ENCODE data around the gene FER. TPM values are rescaled to one million over a fixed set of nuclear protein-coding genes. Genes with fewer than 3 reads are reported as not detected.

FER gene
- polyA plus RNA-seq, 1 donor from 2014 or later: 8.5 TPM

DNA sequence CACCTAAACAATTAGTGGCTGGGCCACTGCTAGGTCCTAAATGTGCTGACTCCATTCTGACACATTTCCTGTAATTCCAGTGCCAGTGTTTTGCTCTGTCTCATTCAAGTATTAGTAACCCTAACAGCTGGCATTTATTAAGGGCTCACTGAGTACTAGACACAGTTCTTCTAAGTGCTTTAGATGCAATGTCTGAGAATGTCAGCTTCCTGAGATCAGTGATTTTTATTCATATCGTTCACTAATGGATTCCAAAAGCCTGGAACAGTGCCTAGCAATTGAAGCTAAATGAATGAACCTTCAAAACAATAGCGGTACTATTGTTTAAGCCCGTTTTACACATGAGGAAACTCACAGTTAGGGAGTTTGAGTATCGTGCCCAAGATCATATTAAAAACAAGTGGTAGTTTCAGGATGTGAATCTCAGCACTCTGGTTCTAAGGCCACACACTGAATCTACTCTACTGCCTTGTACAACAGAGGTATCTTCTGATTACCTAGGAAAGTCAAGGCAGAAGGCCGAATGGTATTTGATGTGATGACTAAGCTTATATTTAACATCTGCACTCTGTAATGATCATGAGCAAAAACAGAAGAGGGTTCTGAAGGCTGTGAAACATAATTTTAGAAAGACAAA is 358.1 kb downstream of the FER start:
- no peaks in the 10 kb centered on the region for H3K27me3 ChIP-seq (ENCODE audit: insufficient read depth, low read depth, low read length)
- H3F3A ChIP-seq (ENCODE audit: insufficient read depth, low read length, poor library complexity, severe bottlenecking): no peaks in the 10 kb centered on the region
- H3K9me2 ChIP-seq (ENCODE audit: insufficient read depth, low read length): no peaks in the 10 kb centered on the region
- H3K9me3 ChIP-seq (ENCODE audit: low read length): no peaks in the 10 kb centered on the region
- TF ChIP-seq MXI1 (conservative IDR thresholded peaks at IDR 0.05; ENCODE audit: poor library complexity, severe bottlenecking) (no peak), EP300 (conservative IDR thresholded peaks at IDR 0.05; ENCODE audit: poor library complexity, severe bottlenecking) (peak; percentile 18), REST (IDR thresholded peaks at IDR 0.05; ENCODE audit: borderline replicate concordance) (no peak), TAF1 (IDR thresholded peaks at IDR 0.05; ENCODE audit: low read depth) (no peak), EZH2 (IDR thresholded peaks at IDR 0.05; ENCODE audit: borderline replicate concordance, insufficient read depth, low read length, poor library complexity, severe bottlenecking) (no peak), RAD21 (conservative IDR thresholded peaks at IDR 0.05) (no peak), SMC3 (conservative IDR thresholded peaks at IDR 0.05; ENCODE audit: poor library complexity) (no peak)
- TF ChIP-seq, protein P1, sequence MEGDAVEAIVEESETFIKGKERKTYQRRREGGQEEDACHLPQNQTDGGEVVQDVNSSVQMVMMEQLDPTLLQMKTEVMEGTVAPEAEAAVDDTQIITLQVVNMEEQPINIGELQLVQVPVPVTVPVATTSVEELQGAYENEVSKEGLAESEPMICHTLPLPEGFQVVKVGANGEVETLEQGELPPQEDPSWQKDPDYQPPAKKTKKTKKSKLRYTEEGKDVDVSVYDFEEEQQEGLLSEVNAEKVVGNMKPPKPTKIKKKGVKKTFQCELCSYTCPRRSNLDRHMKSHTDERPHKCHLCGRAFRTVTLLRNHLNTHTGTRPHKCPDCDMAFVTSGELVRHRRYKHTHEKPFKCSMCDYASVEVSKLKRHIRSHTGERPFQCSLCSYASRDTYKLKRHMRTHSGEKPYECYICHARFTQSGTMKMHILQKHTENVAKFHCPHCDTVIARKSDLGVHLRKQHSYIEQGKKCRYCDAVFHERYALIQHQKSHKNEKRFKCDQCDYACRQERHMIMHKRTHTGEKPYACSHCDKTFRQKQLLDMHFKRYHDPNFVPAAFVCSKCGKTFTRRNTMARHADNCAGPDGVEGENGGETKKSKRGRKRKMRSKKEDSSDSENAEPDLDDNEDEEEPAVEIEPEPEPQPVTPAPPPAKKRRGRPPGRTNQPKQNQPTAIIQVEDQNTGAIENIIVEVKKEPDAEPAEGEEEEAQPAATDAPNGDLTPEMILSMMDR (IDR thresholded peaks at IDR 0.05; ENCODE audit: poor library complexity, severe bottlenecking): no peak
- no peak overlapping the region for H3K4me3 ChIP-seq (ENCODE audit: low read length)
- H2AFZ ChIP-seq (ENCODE audit: low read depth, low read length): no peak overlapping the region
- no peak overlapping the region for H3K9ac ChIP-seq (ENCODE audit: low read length)
- no peak overlapping the region for H3K4me2 ChIP-seq (ENCODE audit: low read length)
- H3K79me2 ChIP-seq (replicated peaks; ENCODE audit: insufficient read depth, low read length): no peaks in the 10 kb centered on the region
- H4K20me1 ChIP-seq (ENCODE audit: insufficient read depth): no peaks in the 10 kb centered on the region
- no peak overlapping the region for H3K27ac ChIP-seq (ENCODE audit: low read length)
- no peaks in the 10 kb centered on the region for H3K36me3 ChIP-seq (ENCODE audit: insufficient read depth, low read length)

DNA sequence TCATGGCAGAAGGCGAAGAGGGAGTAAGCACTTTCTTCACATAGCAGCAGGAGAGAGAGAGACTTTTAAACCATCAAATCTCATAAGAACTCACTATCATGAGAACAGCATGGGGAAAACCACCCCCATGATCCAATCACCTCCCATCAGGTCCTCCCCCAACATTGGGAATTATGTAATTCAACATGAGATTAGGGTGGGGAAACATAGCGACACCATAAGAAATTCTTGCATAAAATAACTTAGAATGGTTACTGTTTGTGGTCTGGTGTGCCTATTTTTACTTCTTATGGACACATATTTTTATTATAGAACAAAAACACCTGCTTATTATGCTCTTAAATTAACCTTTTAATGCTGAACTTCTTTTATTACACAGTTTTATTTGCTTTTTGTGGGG is 364.0 kb downstream of the FER start:
- H4K20me1 ChIP-seq (ENCODE audit: insufficient read depth): no peaks in the 10 kb centered on the region
- H3K9me2 ChIP-seq (ENCODE audit: insufficient read depth, low read length): no peaks in the 10 kb centered on the region
- H3K27me3 ChIP-seq (ENCODE audit: insufficient read depth, low read depth, low read length): no peaks in the 10 kb centered on the region
- no peaks in the 10 kb centered on the region for H3K36me3 ChIP-seq (ENCODE audit: insufficient read depth, low read length)
- H3F3A ChIP-seq (ENCODE audit: insufficient read depth, low read length, poor library complexity, severe bottlenecking): no peaks in the 10 kb centered on the region
- no peaks in the 10 kb centered on the region for H3K79me2 ChIP-seq (replicated peaks; ENCODE audit: insufficient read depth, low read length)
- H2AFZ ChIP-seq (ENCODE audit: low read depth, low read length): no peak overlapping the region
- H3K9ac ChIP-seq (ENCODE audit: low read length): no peak overlapping the region
- H3K27ac ChIP-seq (ENCODE audit: low read length): no peak overlapping the region
- no peak overlapping the region for H3K4me2 ChIP-seq (ENCODE audit: low read length)
- TF ChIP-seq MXI1 (conservative IDR thresholded peaks at IDR 0.05; ENCODE audit: poor library complexity, severe bottlenecking) (no peak), TAF1 (IDR thresholded peaks at IDR 0.05; ENCODE audit: low read depth) (no peak), EZH2 (IDR thresholded peaks at IDR 0.05; ENCODE audit: borderline replicate concordance, insufficient read depth, low read length, poor library complexity, severe bottlenecking) (no peak), EP300 (conservative IDR thresholded peaks at IDR 0.05; ENCODE audit: poor library complexity, severe bottlenecking) (no peak), RAD21 (conservative IDR thresholded peaks at IDR 0.05) (no peak), POLR2AphosphoS5 (IDR thresholded peaks at IDR 0.05) (no peak), REST (IDR thresholded peaks at IDR 0.05; ENCODE audit: borderline replicate concordance) (no peak), SMC3 (conservative IDR thresholded peaks at IDR 0.05; ENCODE audit: poor library complexity) (no peak)
- TF ChIP-seq, protein P1 (IDR thresholded peaks at IDR 0.05; ENCODE audit: poor library complexity, severe bottlenecking): no peak
- H3K4me3 ChIP-seq (ENCODE audit: low read length): no peak overlapping the region
- no peaks in the 10 kb centered on the region for H3K9me3 ChIP-seq (ENCODE audit: low read length)
